K562 (cell line): ENCODE measurements around the gene MRPL3. TPM values are rescaled to one million over a fixed set of nuclear protein-coding genes. Genes with fewer than 3 reads are reported as not detected.

Experiments
- ATAC-seq: fragments of 200-7000 bp; cut with Tn5 transposase; 3 replicates; pipeline ENCODE4 v1.9.1; 2020; ENCODE audit warnings: moderate library complexity
- BruUV-seq: library from RNA; stranded (reverse); fragments of 400-500 nt; replicated peaks from 2 replicates; lab custom pipeline; 2021; lab: Mats Ljungman, UMichigan
- CTCF ChIA-PET: fragments of 300-600 bp; formaldehyde crosslinking; extraction: SDS; loops from one replicate; lab custom pipeline; 2021; ENCODE audit warnings: low intra/inter-chr PET ratio; lab: Yijun Ruan, JAX
- POLR2A ChIA-PET: fragments of 300-600, 350-650 bp; sonication (Branson Sonifier 250); formaldehyde crosslinking; extraction: SDS; loops from one replicate; lab custom pipeline; 2021; ENCODE audit warnings: antibody characterized with exemption, inconsistent platforms; lab: Yijun Ruan, JAX
- DNase-seq, 4 experiments: peaks; one replicate each; pipeline versions ENCODE4 v3.0.0 to v3.0.0-alpha.2; 2011 to 2018; ENCODE audit warnings: low spot score in 3 of 4, mixed read lengths in 3 of 4; ENCODE audit errors: extremely low read depth in 1 of 4
- FAIRE-seq: peaks from 2 replicates; lab custom pipeline; 2011; peaks lifted over from hg19 to GRCh38; lab: Jason Lieb, UNC
- H2AFZ ChIP-seq: 2 replicates; pipeline ENCODE4 v1.6.0; 2011; ENCODE audit warnings: low read depth, low read length, control low read depth, inconsistent platforms
- H3K27ac ChIP-seq: fragments of 200-600 bp; 3 replicates; pipeline ENCODE4 v1.8.0; 2011; ENCODE audit warnings: low read depth, mild to moderate bottlenecking, control low read depth, inconsistent platforms, low read length, moderate library complexity, mixed read lengths; ENCODE audit errors: extremely low read depth
- H3K27me3 ChIP-seq, 2 experiments: fragments of 300-600 bp in 1 of 2; 2 replicates in 1 of 2; 3 replicates in 1 of 2; pipeline versions ENCODE4 v1.6.0 to v1.8.0; 2011; ENCODE audit warnings: inconsistent platforms in 2 of 2, low read length in 2 of 2, mild to moderate bottlenecking in 1 of 2, mixed read lengths in 1 of 2, moderate library complexity in 1 of 2; ENCODE audit not compliant: control insufficient read depth in 2 of 2, insufficient read depth in 2 of 2
- H3K36me3 ChIP-seq: fragments of 300-600 bp; 3 replicates; pipeline ENCODE4 v1.8.0; 2011; ENCODE audit warnings: mild to moderate bottlenecking, low read length, inconsistent platforms; ENCODE audit not compliant: control insufficient read depth, insufficient read depth
- H3K4me1 ChIP-seq, 2 experiments: fragments of 200-600 bp in 1 of 2; replicated peaks in 1 of 2; 2 replicates in 1 of 2; 3 replicates in 1 of 2; pipeline versions ENCODE4 v1.5.1 to v1.8.0; 2011; ENCODE audit warnings: inconsistent platforms in 2 of 2, low read length in 2 of 2, mild to moderate bottlenecking in 1 of 2, mixed read lengths in 1 of 2, moderate library complexity in 1 of 2; ENCODE audit not compliant: control insufficient read depth in 2 of 2, insufficient read depth in 2 of 2
- H3K4me2 ChIP-seq: 2 replicates; pipeline ENCODE4 v1.6.1; 2011; ENCODE audit warnings: low read length, control low read depth, inconsistent platforms, mixed read lengths; ENCODE audit not compliant: insufficient read depth
- H3K4me3 ChIP-seq: fragments of 200-600 bp; sonication (generic), shearing (Covaris generic); 2 replicates; pipeline ENCODE4 v1.5.1; 2016; ENCODE audit warnings: control low read depth, inconsistent platforms
- H3K79me2 ChIP-seq: fragments of 200-600 bp; 3 replicates; pipeline ENCODE4 v1.8.0; 2011; ENCODE audit warnings: low read length, inconsistent platforms; ENCODE audit not compliant: control insufficient read depth, insufficient read depth
- H3K9ac ChIP-seq, 2 experiments: 2 replicates each; pipeline versions ENCODE4 v1.6.0 to v1.6.1; 2011; ENCODE audit warnings: low read depth in 2 of 2, low read length in 2 of 2, control low read depth in 1 of 2, inconsistent platforms in 1 of 2, mild to moderate bottlenecking in 1 of 2, mixed read lengths in 1 of 2; ENCODE audit not compliant: insufficient read depth in 1 of 2
- H3K9me1 ChIP-seq: one replicate; pipeline ENCODE4 v1.6.0; 2011; ENCODE audit warnings: inconsistent platforms, mild to moderate bottlenecking, low read length, moderate library complexity; ENCODE audit not compliant: control insufficient read depth, insufficient read depth
- H3K9me3 ChIP-seq: replicated peaks from 2 replicates; pipeline ENCODE4 v1.5.1; 2011; ENCODE audit warnings: low read depth, low read length, inconsistent platforms; ENCODE audit not compliant: control insufficient read depth, insufficient read depth
- H4K20me1 ChIP-seq: replicated peaks from 2 replicates; pipeline ENCODE4 v1.6.1; 2011; ENCODE audit warnings: low read length, inconsistent platforms, mixed read lengths; ENCODE audit not compliant: control insufficient read depth, insufficient read depth
- KHSRP ChIP-seq: fragments of 450-650 bp; IDR thresholded peaks from 2 replicates; pipeline ENCODE4 v1.6.1; 2017
- MTF1 ChIP-seq: fragments of 250-450 bp; sonication (Bioruptor Pico); IDR thresholded peaks from 2 replicates; pipeline ENCODE4 v1.9.0; 2021; ENCODE audit warnings: moderate library complexity, mild to moderate bottlenecking, inconsistent platforms, borderline replicate concordance
- PHF8 ChIP-seq: fragments of 200-600 bp; sonication (generic); IDR thresholded peaks from 2 replicates; pipeline ENCODE4 v1.6.1; 2012; ENCODE audit warnings: mixed run types, mild to moderate bottlenecking, inconsistent platforms, low read length, moderate library complexity, borderline replicate concordance
- RFX5 ChIP-seq: IDR thresholded peaks from 2 replicates; pipeline ENCODE4 v1.6.1; 2011; ENCODE audit warnings: low read depth, mild to moderate bottlenecking, improper control_type of control experiment, low read length
- SMARCA5 ChIP-seq: fragments of 450-650 bp; IDR thresholded peaks from 2 replicates; pipeline ENCODE4 v1.6.1; 2016
- ZBTB7A ChIP-seq: IDR thresholded peaks from 2 replicates; pipeline ENCODE4 v1.6.1; 2011; ENCODE audit warnings: low read depth, mild to moderate bottlenecking, low read length, moderate library complexity, borderline replicate concordance; ENCODE audit not compliant: control insufficient read depth
- ZNF263 ChIP-seq: sonication (generic); formaldehyde crosslinking; IDR thresholded peaks from 2 replicates; pipeline ENCODE4 v1.8.0; 2022; ENCODE audit warnings: mild to moderate bottlenecking, missing genetic modification reagents, borderline replicate concordance
- ZNF586 ChIP-seq: fragments of 450-650 bp; formaldehyde crosslinking; conservative IDR thresholded peaks from 2 replicates; pipeline ENCODE4 v1.4.0; 2020; ENCODE audit warnings: mild to moderate bottlenecking, moderate library complexity
- WGBS: fragments of 100-300 bp; shearing (Covaris generic); methylation state at CpG from one replicate; pipeline ENCODE4 v1.1.6; 2016; ENCODE audit warnings: low coverage, mixed read lengths; ENCODE audit not compliant: insufficient coverage; ENCODE audit errors: missing lambda C conversion rate; 5-methylcytosine and 5-hydroxymethylcytosine counted together
- in situ Hi-C: fragments of 300-500 bp; cut with MboI; formaldehyde crosslinking; loops from 4 replicates; pipeline ENCODE4 v1.15.0; 2018; ENCODE audit warnings: inconsistent platforms, mixed read lengths
- intact Hi-C: fragments of 100-400 bp; cut with micrococcal nuclease; formaldehyde crosslinking; loops from 2 replicates; pipeline ENCODE4 v1.14.2; 2022
- polyA plus RNA-seq, 8 experiments: library from polyadenylated mRNA; depleted of rRNA in 4 of 8; stranded (reverse) in 5 of 8; unstranded in 3 of 8; fragments of >200 nt; fragmentation: Nextera tagmentation in 2 of 8; fragmentation: Illumina TruSeq in 1 of 8; extraction: Ambion mirVana in 2 of 8; extraction: Trizol in 1 of 8; gene quantifications; 2 replicates each; pipeline versions ENCODE4 v1.2.1 to v1.2.3, GENCODE V29; 2011 to 2014; ENCODE audit warnings: inconsistent platforms in 1 of 8, missing spikeins in 1 of 8
- total RNA-seq, 7 experiments: library from RNA; depleted of rRNA in 6 of 7; stranded (reverse); fragments of >200 nt in 6 of 7; fragmentation: Illumina TruSeq in 2 of 7; extraction: Trizol in 2 of 7; gene quantifications; 2 replicates each; pipeline versions ENCODE4 v1.2.1 to v1.2.3, GENCODE V29; 2011 to 2021; ENCODE audit warnings: low replicate concordance in 1 of 7
- TF ChIP-seq, protein P1 (sequence below): fragments of 450-650 bp; formaldehyde crosslinking; IDR thresholded peaks from 2 replicates; pipeline ENCODE4 v1.4.0; 2022; ENCODE audit warnings: missing genetic modification characterization
- TF ChIP-seq, protein P2 (sequence below): sonication (generic); formaldehyde crosslinking; IDR thresholded peaks from 2 replicates; pipeline ENCODE4 v1.8.0; 2023; ENCODE audit warnings: mild to moderate bottlenecking, missing genetic modification reagents
- TF ChIP-seq, protein P3 (sequence below): sonication (generic); formaldehyde crosslinking; IDR thresholded peaks from 2 replicates; pipeline ENCODE4 v1.8.1; 2023; ENCODE audit warnings: mild to moderate bottlenecking, missing genetic modification reagents
- TF ChIP-seq, protein P4 (sequence below): sonication (generic); formaldehyde crosslinking; IDR thresholded peaks from 2 replicates; pipeline ENCODE4 v1.8.0; 2022; ENCODE audit warnings: missing genetic modification reagents, mild to moderate bottlenecking, borderline replicate concordance
- TF ChIP-seq, protein P5 (sequence below), 2 experiments: fragments of 250-450 bp in 1 of 2; fragments of 450-650 bp in 1 of 2; sonication (Bioruptor Pico) in 1 of 2; IDR thresholded peaks; 2 replicates each; pipeline versions ENCODE4 v1.6.1 to v1.8.0; 2016 to 2021; ENCODE audit warnings: mild to moderate bottlenecking in 2 of 2, moderate library complexity in 2 of 2, missing compliant biosample characterization in 1 of 2, missing genetic modification characterization in 1 of 2

Gene MRPL3
- total and polyA plus RNA-seq, 9 of the 15 experiments (the other 6 are each of a cell fraction or from before 2014, with no cell fraction given) = 81.7 to 340 (median 190) TPM

DNA sequence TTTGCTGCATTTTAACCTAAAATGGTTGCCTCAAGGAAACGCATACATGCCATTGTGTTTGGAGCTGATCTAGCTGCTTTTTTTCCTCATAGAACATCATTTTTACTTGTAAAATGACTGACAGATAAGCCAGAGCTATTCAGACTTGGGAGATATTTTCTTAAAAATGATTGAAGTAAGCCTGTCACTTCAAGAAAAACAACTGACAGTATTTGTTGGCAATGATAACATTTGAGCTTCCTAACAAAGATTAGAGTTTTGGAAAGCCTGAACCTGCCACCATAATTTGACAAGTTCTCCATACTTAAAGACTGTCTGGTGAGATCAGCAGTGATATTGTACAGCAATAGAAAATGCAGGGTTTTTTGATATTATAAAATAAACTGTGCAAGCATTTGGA is 27.6 kb upstream of the MRPL3 start:
- intact Hi-C loops (no loop called here), in situ Hi-C loops (no loop called here)
- peaks cover 0 to 11% of the 10 kb centered on the region in 2 experiments; a peak in 2 of 5 replicates for H3K4me1 ChIP-seq
- H3K9me1 ChIP-seq = no peaks in the 10 kb centered on the region
- CTCF ChIA-PET = no interaction called here
- H2AFZ ChIP-seq = no peak overlapping the region
- H4K20me1 ChIP-seq = no peaks in the 10 kb centered on the region
- FAIRE-seq (no peak), ATAC-seq (no peak), DNase-seq (no peak)
- H3K9ac ChIP-seq = no peak overlapping the region
- H3K4me2 ChIP-seq = no peak overlapping the region
- POLR2A ChIA-PET = interaction anchor here (0.9 kb wide), 1 partner anchor 12 kb away, joined by 3 read pairs; no protein-coding TSS in a partner anchor
- no peaks in the 10 kb centered on the region for H3K79me2 ChIP-seq
- no peak overlapping the region for H3K4me3 ChIP-seq
- no peaks in the 10 kb centered on the region for H3K36me3 ChIP-seq
- no peaks in the 10 kb centered on the region; a peak in 1 of 5 replicates for H3K27me3 ChIP-seq
- no peaks in the 10 kb centered on the region for H3K9me3 ChIP-seq
- no TSS peak for BruUV-seq
- WGBS = 0% methylated on average over 1 of the region's 1 CpG
- no peak overlapping the region for H3K27ac ChIP-seq
- TF ChIP-seq, protein P1, sequence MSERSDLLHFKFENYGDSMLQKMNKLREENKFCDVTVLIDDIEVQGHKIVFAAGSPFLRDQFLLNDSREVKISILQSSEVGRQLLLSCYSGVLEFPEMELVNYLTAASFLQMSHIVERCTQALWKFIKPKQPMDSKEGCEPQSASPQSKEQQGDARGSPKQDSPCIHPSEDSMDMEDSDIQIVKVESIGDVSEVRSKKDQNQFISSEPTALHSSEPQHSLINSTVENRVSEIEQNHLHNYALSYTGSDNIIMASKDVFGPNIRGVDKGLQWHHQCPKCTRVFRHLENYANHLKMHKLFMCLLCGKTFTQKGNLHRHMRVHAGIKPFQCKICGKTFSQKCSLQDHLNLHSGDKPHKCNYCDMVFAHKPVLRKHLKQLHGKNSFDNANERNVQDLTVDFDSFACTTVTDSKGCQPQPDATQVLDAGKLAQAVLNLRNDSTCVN = no peak
- TF ChIP-seq KHSRP (no peak), ZBTB7A (no peak), PHF8 (no peak), MTF1 (CRISPR knock-in tag) (no peak), ZNF263 (no peak), SMARCA5 (no peak), ZNF586 (no peak), RFX5 (no peak)
- TF ChIP-seq, protein P2, sequence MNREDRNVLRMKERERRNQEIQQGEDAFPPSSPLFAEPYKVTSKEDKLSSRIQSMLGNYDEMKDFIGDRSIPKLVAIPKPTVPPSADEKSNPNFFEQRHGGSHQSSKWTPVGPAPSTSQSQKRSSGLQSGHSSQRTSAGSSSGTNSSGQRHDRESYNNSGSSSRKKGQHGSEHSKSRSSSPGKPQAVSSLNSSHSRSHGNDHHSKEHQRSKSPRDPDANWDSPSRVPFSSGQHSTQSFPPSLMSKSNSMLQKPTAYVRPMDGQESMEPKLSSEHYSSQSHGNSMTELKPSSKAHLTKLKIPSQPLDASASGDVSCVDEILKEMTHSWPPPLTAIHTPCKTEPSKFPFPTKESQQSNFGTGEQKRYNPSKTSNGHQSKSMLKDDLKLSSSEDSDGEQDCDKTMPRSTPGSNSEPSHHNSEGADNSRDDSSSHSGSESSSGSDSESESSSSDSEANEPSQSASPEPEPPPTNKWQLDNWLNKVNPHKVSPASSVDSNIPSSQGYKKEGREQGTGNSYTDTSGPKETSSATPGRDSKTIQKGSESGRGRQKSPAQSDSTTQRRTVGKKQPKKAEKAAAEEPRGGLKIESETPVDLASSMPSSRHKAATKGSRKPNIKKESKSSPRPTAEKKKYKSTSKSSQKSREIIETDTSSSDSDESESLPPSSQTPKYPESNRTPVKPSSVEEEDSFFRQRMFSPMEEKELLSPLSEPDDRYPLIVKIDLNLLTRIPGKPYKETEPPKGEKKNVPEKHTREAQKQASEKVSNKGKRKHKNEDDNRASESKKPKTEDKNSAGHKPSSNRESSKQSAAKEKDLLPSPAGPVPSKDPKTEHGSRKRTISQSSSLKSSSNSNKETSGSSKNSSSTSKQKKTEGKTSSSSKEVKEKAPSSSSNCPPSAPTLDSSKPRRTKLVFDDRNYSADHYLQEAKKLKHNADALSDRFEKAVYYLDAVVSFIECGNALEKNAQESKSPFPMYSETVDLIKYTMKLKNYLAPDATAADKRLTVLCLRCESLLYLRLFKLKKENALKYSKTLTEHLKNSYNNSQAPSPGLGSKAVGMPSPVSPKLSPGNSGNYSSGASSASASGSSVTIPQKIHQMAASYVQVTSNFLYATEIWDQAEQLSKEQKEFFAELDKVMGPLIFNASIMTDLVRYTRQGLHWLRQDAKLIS (CRISPR knock-in tag) = no peak
- TF ChIP-seq, protein P3, sequence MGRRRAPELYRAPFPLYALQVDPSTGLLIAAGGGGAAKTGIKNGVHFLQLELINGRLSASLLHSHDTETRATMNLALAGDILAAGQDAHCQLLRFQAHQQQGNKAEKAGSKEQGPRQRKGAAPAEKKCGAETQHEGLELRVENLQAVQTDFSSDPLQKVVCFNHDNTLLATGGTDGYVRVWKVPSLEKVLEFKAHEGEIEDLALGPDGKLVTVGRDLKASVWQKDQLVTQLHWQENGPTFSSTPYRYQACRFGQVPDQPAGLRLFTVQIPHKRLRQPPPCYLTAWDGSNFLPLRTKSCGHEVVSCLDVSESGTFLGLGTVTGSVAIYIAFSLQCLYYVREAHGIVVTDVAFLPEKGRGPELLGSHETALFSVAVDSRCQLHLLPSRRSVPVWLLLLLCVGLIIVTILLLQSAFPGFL (CRISPR knock-in tag) = no peak
- TF ChIP-seq, protein P4, sequence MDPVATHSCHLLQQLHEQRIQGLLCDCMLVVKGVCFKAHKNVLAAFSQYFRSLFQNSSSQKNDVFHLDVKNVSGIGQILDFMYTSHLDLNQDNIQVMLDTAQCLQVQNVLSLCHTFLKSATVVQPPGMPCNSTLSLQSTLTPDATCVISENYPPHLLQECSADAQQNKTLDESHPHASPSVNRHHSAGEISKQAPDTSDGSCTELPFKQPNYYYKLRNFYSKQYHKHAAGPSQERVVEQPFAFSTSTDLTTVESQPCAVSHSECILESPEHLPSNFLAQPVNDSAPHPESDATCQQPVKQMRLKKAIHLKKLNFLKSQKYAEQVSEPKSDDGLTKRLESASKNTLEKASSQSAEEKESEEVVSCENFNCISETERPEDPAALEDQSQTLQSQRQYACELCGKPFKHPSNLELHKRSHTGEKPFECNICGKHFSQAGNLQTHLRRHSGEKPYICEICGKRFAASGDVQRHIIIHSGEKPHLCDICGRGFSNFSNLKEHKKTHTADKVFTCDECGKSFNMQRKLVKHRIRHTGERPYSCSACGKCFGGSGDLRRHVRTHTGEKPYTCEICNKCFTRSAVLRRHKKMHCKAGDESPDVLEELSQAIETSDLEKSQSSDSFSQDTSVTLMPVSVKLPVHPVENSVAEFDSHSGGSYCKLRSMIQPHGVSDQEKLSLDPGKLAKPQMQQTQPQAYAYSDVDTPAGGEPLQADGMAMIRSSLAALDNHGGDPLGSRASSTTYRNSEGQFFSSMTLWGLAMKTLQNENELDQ = no peak
- TF ChIP-seq, protein P5, sequence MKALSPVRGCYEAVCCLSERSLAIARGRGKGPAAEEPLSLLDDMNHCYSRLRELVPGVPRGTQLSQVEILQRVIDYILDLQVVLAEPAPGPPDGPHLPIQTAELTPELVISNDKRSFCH (CRISPR knock-in tag; IDR thresholded peaks at IDR 0.05) = no peak
- TF ChIP-seq, protein P5 (tag; IDR thresholded peaks at IDR 0.05) = no peak
